Calu3 (cell line): ENCODE measurements around the gene ATP6V0A1. TPM values are rescaled to one million over a fixed set of nuclear protein-coding genes. Genes with fewer than 3 reads are reported as not detected.

Experiments used
- BruUV-seq: library from RNA; stranded (reverse); fragments of 400-500 nt; replicated peaks from 2 replicates; lab custom pipeline; 2021; lab: Mats Ljungman, UMichigan
- CTCF ChIA-PET: fragments of 300-600 bp; sonication (Branson Sonifier 250); formaldehyde crosslinking; loops from one replicate; lab custom pipeline; 2022; ENCODE audit warnings: antibody characterized with exemption; lab: Charles Lee
- DNase-seq: peaks from one replicate; pipeline ENCODE4 v3.0.0; 2022
- H3K27ac Mint-ChIP-seq: one replicate; pipeline ENCODE4 v1.8.0; 2022; ENCODE audit warnings: mixed read lengths; ENCODE audit not compliant: unreplicated experiment
- H3K27me3 Mint-ChIP-seq: one replicate; pipeline ENCODE4 v1.8.0; 2022; ENCODE audit warnings: mixed read lengths; ENCODE audit not compliant: unreplicated experiment
- H3K36me3 Mint-ChIP-seq: one replicate; pipeline ENCODE4 v1.8.0; 2022; ENCODE audit warnings: mild to moderate bottlenecking, moderate library complexity, mixed read lengths; ENCODE audit not compliant: insufficient read depth, unreplicated experiment
- H3K4me1 Mint-ChIP-seq: one replicate; pipeline ENCODE4 v1.8.0; 2022; ENCODE audit warnings: mild to moderate bottlenecking, low read depth, mixed read lengths; ENCODE audit not compliant: unreplicated experiment
- H3K4me3 Mint-ChIP-seq: one replicate; pipeline ENCODE4 v1.8.0; 2022; ENCODE audit warnings: mild to moderate bottlenecking, low read depth, moderate library complexity, mixed read lengths; ENCODE audit not compliant: unreplicated experiment
- H3K9me3 Mint-ChIP-seq: one replicate; pipeline ENCODE4 v1.8.0; 2022; ENCODE audit warnings: low read depth, mixed read lengths; ENCODE audit not compliant: unreplicated experiment
- CTCF ChIP-seq: fragments of 200-600 bp; IDR thresholded peaks from one replicate; pipeline ENCODE4 v1.8.0; 2022; ENCODE audit warnings: antibody characterized with exemption; ENCODE audit not compliant: unreplicated experiment
- intact Hi-C: fragments of 100-400 bp; cut with micrococcal nuclease; formaldehyde crosslinking; loops from one replicate; pipeline ENCODE4 v1.10.0; 2022; ENCODE audit not compliant: unreplicated experiment
- total RNA-seq: library from RNA; stranded (reverse); gene quantifications from 2 replicates; pipeline ENCODE4 v1.2.3, GENCODE V29; 2022

Gene ATP6V0A1
- total RNA-seq, 1 experiment from 2014 or later = 141 TPM

- no peak for TF ChIP-seq CTCF
- Mint-ChIP-seq H3K27me3 (no peaks in the 10 kb centered on the region), H3K4me1 (peaks cover 22% of the 10 kb centered on the region), H3K9me3 (no peaks in the 10 kb centered on the region), H3K27ac (no peak overlapping the region), H3K4me3 (no peak overlapping the region), H3K36me3 (peaks cover 79% of the 10 kb centered on the region)
- no TSS peak for BruUV-seq
- CTCF ChIA-PET = interaction anchor here (0.6 kb wide), 1 partner anchor 483 kb away, joined by 3 read pairs; no protein-coding TSS in a partner anchor
- intact Hi-C loops = no loop called here
- DNase-seq = no peak
These were observed 55.6 kb downstream of the ATP6V0A1 start for GRCh38 chr17:42514279-42514678.

- no TSS peak for BruUV-seq
- peak overlapping the region; percentile 23 for H3K27ac Mint-ChIP-seq
- H3K9me3 Mint-ChIP-seq = no peaks in the 10 kb centered on the region
- H3K36me3 Mint-ChIP-seq = peaks cover 81% of the 10 kb centered on the region
- H3K4me1 Mint-ChIP-seq = peaks cover 28% of the 10 kb centered on the region
- CTCF ChIA-PET = interaction anchor here (0.6 kb wide), 1 partner anchor 482 kb away, joined by 3 read pairs; no protein-coding TSS in a partner anchor
- intact Hi-C loops = no loop called here
- DNase-seq = no peak
- H3K27me3 Mint-ChIP-seq = no peaks in the 10 kb centered on the region
- TF ChIP-seq CTCF = no peak
- no peak overlapping the region for H3K4me3 Mint-ChIP-seq
These were observed 56.2 kb downstream of the ATP6V0A1 start for GRCh38 chr17:42514867-42515266.

GRCh38 chr17:42517516-42517915 is 58.8 kb downstream of the ATP6V0A1 start:
- Mint-ChIP-seq H3K27ac (peak overlapping the region; percentile 95), H3K27me3 (no peaks in the 10 kb centered on the region), H3K9me3 (no peaks in the 10 kb centered on the region), H3K4me3 (no peak overlapping the region), H3K4me1 (peaks cover 51% of the 10 kb centered on the region), H3K36me3 (peaks cover 79% of the 10 kb centered on the region)
- CTCF ChIA-PET = interaction anchor here (0.5 to 3.4 kb wide), 22 partner anchors 9 to 174 kb away, joined by 3 to 65 read pairs (median 4); partner anchors contain the start of genes CAVIN1, NAGLU, RETREG3 and STAT3
- peak; percentile 91 for DNase-seq
- intact Hi-C loops = loop anchor here (2.0 kb wide), 1 partner anchor 195 kb away; no protein-coding TSS in a partner anchor
- TF ChIP-seq CTCF = peak; percentile 99
- BruUV-seq = no TSS peak

GRCh38 chr17:42518046-42518754 is 59.5 kb downstream of the ATP6V0A1 start:
- TSS peak; percentile 96 for BruUV-seq
- Mint-ChIP-seq H3K4me1 (peaks cover 51% of the 10 kb centered on the region), H3K4me3 (peak overlapping the region; percentile 62)

More at GRCh38 chr17:42518046-42518754, 59.5 kb downstream of the ATP6V0A1 start:
- Mint-ChIP-seq H3K27ac (peak overlapping the region; percentile 95), H3K9me3 (no peaks in the 10 kb centered on the region), H3K36me3 (peaks cover 82% of the 10 kb centered on the region), H3K27me3 (no peaks in the 10 kb centered on the region)
- DNase-seq = peak; percentile 85
- TF ChIP-seq CTCF = no peak
- CTCF ChIA-PET = interaction anchor here (0.5 to 3.4 kb wide), 28 partner anchors 9 to 464 kb away, joined by 3 to 65 read pairs (median 5); partner anchors contain the start of genes CAVIN1, NAGLU, RETREG3 and STAT3
- intact Hi-C loops = loop anchor here (2.0 kb wide), 1 partner anchor 89 kb away; no protein-coding TSS in a partner anchor
